GM18873 (cell line): ENCODE measurements around the gene TMEM198.

ENCODE experiments used
- ATAC-seq: cut with Tn5 transposase; IDR thresholded peaks from one replicate; pipeline ENCODE4 v1.9.1; 2021; ENCODE audit warnings: mild to moderate bottlenecking, moderate library complexity, moderate number of reproducible peaks; ENCODE audit not compliant: unreplicated experiment, low FRiP score

The TMEM198 gene

DNA sequence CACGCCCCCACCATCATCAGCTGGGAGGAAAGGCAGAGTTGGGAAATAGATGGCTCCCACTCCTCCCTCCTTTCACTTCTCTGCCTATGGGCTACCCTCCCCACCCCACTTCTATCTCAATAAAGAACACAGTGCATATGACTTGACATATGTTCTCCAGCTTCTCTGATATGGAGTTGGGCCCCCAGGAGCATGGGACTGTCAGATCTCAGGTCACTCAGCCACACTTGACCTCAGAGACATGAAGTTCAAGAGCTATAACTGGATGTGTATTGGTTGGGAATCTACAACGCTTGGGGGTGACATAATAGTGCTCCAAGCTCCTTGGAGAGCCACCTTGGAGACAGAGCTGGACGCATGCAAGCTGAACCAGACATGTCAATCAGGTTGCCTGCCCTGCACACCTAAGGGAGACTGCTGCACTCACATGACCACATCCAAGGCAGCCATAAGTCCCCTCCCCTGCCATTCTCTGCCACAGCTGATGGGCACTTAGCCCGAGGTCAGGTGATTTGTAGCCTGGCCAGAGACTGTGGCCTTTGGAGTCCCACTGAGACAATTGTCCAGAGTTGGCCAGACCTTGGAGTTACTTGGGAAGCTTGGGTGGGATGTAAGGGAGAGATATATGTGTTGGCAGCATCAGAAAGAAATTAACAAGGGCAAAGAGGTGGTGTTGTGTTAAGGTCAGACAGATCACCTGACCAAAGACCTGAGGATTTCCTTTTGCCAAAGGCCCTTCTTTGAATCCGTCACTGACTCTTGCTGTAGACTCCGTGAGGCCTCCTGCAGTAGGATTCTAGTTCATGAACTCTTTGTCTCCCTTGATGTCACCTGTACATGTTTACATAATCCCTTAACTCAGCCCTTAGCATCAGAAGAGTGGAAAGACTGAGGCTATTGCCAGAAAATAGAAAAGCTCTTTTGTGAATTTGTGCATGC lies 32.0 kb downstream of the TMEM198 start:
- ATAC-seq: no peak

DNA sequence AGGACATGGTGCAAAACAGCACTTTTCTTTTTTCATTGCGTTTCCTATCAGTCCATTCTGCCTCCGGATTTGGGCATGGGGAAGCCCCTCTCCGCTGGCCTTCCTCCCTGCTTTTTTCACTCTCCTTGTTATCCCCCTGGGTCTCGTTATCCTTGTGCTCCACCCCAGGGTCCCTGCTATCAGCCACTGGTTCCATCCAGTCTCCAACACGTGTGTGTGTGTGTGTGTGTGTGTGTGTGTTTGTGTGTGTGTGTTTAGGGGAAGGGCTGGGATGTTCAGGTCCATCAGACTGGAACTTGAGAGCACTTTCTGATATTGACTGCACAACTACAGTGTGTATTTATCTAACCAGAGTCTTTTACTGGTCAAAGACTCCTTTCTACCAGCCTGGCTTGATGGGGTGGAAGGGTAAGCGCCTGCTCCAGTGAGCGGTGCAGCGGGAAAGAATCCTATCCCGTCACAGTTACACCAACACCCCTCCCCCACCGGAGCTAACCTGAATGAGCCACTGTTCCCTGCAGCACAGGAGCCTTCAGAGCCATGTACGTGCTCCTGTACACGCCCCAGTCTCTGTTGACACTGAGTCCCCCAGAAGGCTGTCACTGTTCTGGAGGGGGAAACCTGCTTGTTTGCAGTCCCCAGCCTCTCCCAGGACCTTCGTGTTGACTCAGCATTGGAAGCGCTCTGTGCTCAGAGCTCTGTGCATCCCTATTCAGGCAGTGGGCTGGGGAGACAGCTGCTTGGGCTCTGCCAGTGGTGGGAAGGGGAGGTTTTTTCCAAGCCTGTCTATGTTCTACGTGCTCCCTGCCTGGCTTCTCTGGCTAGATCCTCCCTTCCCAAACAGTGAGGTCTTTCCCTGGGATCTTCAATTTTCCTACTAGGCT lies 32.9 kb downstream of the TMEM198 start:
- no peak for ATAC-seq

DNA sequence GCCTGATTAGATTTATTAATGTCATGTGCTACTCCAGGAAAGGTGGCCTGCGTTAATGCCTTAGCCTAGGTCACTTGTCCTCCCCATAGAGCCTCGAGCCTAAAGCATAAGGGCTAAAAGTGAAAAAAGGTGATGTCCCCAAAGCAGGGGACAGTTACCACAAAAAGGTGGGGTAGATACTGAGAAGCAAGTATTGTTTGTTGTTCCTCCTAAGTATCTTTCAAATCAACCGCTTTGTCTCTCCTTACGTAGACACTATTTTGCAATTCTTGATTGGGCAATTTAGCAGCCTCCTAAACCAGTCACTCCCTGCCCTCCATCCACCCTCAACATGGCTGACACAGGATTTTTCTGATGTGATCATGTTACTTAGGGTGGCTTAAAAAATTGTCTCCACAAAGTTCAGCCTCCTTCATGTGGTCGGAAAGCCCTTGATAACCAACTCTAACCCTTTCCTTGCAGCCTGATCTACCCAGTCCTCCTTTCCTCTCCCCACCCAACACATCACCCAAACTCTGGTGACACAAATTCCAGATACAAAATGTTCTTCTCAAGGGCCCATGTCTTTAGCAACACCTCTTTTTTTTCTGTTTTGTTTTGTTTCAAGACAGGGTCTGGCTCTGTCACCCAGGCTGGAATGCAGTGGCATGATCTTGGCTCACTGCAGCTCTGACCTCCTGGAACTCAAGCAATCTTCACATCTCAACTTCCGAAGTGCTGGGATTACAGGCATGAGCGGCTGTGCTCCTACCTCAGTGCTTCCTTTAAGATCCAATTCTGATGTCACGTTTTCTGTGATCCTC lies 35.2 kb downstream of the TMEM198 start:
- no peak for ATAC-seq

DNA sequence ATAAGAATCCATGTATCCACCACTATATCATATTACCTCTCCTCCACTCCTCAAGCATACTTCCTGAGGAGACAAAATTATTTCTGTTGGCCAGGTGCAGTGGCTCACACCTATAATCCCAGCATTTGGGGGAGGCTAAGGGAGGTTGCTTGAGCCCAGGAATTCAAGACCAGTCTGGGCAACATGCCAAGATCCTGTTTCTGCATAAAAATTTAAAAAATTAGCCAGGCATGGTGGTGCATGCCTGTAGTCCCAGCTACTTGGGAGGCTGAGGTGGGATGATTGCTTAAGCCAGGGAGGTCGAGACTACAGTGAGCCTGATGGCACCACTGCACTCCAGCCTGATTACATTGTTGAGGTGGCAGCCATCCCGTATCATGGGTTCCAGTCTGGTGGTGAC lies 37.5 kb downstream of the TMEM198 start:
- no peak for ATAC-seq

DNA sequence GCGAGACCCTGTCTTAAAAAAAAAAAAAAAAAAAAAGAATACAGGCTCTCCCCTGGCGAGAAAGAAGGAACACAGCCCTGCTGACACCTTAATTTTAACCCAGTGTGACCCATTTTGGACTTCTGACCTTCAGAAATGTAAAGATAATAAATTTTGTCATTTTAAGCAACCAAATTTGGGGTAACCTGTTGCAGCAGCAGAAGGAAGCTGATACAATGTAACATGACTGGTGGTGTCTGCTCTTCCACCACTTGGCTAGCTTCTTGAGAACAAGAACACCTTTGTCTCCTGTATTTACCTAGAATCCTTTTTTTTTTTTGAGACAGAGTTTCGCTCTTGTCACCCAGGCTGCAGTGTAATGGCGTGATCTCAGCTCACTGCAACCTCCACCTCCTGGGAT lies 47.3 kb downstream of the TMEM198 start:
- no peak for ATAC-seq

DNA sequence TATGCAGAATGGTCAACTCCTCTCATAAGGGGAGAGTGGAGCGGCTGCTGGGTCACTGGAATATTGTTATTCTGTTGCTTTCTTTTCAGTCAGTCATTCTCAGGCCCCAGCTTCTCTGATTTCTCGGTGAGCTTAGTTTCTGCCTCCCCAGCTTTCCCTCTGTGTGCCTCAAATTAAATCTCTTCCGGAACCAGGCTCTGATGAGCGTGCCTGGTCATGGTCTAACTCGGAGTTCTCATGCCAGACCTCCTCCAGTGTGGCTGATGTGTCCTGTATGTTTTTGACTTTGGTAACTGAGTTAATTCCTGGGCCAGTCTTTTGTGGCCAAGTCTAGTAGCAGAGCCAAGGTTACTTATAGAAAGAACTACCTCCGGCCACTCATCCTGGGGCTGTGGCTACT lies 48.9 kb downstream of the TMEM198 start:
- ATAC-seq: no peak

DNA sequence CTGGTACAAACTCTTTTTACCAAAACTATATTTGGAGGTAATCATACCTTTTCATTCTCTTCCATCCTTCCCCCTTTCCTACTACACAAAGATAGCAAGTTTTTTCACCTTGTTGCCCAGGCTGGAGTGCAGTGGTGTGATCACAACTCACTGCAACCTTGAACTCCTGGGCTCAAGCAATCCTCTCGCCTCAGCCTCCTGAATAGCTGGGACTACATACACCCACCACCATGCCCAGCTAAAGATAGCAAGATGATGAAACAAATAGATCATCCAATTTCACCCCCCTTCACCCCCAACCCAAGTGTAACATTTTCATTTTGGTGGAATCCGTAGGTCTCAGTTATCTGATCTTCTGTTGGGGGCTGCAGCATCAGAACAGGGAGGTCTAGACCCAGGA lies 49.3 kb downstream of the TMEM198 start:
- ATAC-seq: no peak

DNA sequence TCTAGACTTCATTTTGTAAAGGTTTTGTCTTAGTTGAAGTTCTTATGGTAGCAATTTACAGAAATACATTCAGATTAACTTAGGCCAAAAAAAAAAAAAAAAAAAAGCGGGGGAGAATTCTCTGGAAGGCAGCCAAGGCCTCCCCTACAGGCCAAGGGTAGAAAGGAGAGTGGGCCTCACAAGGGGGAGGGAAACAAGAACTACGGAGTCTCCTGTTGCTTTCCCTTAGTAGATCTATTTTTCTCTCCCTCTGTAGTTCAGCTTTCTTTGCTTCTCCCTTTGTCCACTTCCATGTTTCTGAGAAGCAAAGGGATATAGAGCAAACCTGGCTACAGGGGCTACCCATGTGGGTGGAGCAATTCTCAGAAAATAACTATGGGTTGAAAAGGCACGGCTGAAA lies 51.4 kb downstream of the TMEM198 start:
- ATAC-seq: no peak

DNA sequence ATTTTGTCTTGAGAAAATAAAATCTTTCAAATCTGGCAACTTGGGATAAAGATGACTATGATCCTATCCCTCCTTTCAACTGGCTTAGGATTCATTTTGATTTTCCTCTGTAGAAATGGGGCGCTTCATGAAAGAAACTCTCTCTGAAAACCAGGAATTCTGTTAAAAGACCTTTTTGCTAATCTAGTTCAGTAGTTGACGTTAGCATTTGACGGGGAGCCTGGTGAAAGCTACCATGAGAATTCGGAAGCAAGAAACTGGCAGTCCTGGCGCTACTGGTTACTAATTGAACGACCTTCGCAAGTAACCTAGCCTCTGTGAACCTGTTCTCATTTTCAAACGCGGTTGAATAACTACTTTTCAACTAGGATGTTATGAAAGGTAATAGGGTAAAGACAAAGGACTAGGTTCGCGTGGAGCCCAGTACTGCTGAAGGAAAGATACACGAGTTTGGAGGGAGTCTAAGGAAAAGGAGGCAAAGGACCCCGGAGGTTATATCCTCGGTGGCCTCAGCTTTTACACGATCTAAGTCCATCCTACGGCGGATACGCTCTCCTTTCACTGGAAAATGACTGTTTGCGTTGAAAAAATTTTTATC lies 53.2 kb downstream of the TMEM198 start:
- ATAC-seq: peak; percentile 8

DNA sequence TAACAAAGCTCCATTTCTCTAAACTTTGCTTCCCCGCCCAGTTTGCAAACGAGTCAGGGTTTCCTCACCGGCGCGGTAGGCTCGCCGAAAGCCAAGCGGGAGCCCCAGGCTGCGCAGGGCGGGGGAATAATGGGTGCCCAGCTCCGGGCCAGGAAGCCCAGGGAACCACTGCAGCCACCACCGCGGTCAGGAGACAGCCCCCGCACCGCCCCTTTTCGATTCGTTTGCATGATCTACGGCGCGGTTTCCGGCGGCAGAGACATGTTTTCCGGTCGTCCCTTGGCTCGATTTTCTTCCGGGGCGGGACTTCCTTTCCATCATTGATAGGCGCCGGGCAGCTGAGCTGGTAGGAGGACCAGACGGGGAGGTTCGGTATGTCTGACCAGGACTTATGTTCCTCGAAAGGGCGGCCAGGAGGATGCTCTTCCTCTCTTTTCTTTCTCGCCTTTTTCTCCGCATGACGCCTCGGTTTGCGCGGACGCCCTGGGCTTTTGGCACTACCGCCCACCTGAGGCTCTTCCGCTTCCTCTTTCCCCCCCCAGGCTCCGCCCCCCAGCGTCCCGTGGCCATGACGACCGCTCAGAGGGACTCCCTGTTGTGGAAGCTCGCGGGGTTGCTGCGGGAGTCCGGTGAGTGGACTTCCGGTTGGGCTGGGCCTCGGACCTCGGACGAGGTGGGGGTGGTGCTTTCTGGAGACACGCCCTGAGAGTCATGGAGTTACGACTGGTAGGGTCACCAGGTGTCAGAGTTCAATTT lies 53.9 kb downstream of the TMEM198 start, which contains the start of gene STK11IP:
TSS of gene STK11IP (plus strand) at position 306 of the 756 bp plus-strand sequence. CDS start at position 569, 263 bp downstream.
- peak; percentile 85 for ATAC-seq

DNA sequence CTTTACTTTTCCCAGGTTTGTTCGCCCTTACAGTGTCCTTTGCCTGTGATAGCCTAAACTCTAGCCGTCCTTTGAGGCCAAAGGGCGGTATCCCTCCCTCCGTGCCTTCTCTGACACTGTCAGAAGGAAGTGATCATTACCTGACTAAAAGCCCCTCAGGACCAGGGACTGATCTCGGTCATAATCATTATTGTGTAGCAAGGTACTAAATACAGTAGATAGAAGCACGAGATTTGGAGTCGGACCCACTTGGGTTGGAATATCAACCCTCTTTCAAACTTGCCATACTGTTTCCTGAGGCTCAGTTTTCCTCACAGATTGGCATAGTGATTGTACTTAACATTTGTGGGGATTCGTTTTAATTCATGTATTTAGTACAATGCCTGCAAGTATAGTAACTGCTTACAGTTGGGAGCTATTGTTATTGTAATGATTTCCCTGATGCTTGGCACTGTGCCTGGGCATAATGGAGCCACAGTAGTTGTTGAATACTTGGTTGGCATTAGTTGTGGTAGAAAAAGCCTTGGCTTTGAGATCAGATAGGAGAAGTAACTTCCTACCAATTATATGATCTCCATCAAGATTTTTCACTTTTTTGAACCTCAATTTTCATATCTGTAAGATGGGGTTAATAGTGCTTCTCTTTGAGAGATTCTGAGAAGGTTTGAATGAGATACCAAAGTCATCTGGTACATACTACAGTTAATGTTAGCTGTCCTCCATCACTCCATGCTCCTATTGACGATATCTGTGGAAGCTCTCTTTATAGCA lies 54.7 kb downstream of the TMEM198 start:
- no peak for ATAC-seq
